NCI-H2081 (cell line): ENCODE measurements around the gene IL6ST.
A peak's percentile ranks its signal among the peaks of the same experiment; 100 is the strongest.
"Not testable (repeated sequence)": the region's sequence is repeated elsewhere in the genome, so short reads cannot be mapped to it uniquely, and the experiment has no call there.

Source experiments
- DNase-seq, 2 experiments: peaks; one replicate each; lab custom pipeline; 2025; lab: John Stamatoyannopoulos, UW

IL6ST gene

GRCh38 chr5:56004874-56005273 lies 10.1 kb upstream of the IL6ST start:
- DNase-seq = no peak

- no peak for DNase-seq
These were observed 8.9 kb upstream of the IL6ST start for GRCh38 chr5:56003679-56004078.

GRCh38 chr5:56003179-56003578 lies 8.4 kb upstream of the IL6ST start:
- no peak for DNase-seq

- no peak for DNase-seq
These were observed 7.5 kb upstream of the IL6ST start for GRCh38 chr5:56002303-56002702.

GRCh38 chr5:56000221-56000620 lies 5.5 kb upstream of the IL6ST start:
- DNase-seq = not testable (repeated sequence)

GRCh38 chr5:55998966-55999365 lies 4.2 kb upstream of the IL6ST start:
- no peak for DNase-seq

GRCh38 chr5:55997742-55998351 lies 3.1 kb upstream of the IL6ST start:
- DNase-seq = no peak

GRCh38 chr5:55994998-55995914 lies 493 bp upstream of the IL6ST start:
- DNase-seq = peak; percentile 87 to 94

- DNase-seq = no peak
These were observed 850 bp downstream of the IL6ST start for GRCh38 chr5:55993731-55994494.

- DNase-seq = no peak
These were observed 1.8 kb downstream of the IL6ST start for GRCh38 chr5:55993013-55993412.

- no peak for DNase-seq
These were observed 2.8 kb downstream of the IL6ST start for GRCh38 chr5:55991768-55992486.

GRCh38 chr5:55990895-55991294 lies 3.9 kb downstream of the IL6ST start:
- DNase-seq = not testable (repeated sequence)

- no peak for DNase-seq
These were observed 4.9 kb downstream of the IL6ST start for GRCh38 chr5:55989860-55990259.

- DNase-seq = no peak
These were observed 5.7 kb downstream of the IL6ST start for GRCh38 chr5:55988979-55989638.

GRCh38 chr5:55988428-55988827 lies 6.3 kb downstream of the IL6ST start:
- DNase-seq = not testable (repeated sequence)

- no peak for DNase-seq
These were observed 7.8 kb downstream of the IL6ST start for GRCh38 chr5:55986931-55987330.

- DNase-seq = no peak
These were observed 9.6 kb downstream of the IL6ST start for GRCh38 chr5:55985181-55985580.

- no peak for DNase-seq
These were observed 10.8 kb downstream of the IL6ST start for GRCh38 chr5:55983986-55984385.

- no peak for DNase-seq
These were observed 11.8 kb downstream of the IL6ST start for GRCh38 chr5:55982957-55983381.

- DNase-seq = no peak
These were observed 21.5 kb downstream of the IL6ST start for GRCh38 chr5:55973296-55973695.

- no peak for DNase-seq
These were observed 24.8 kb downstream of the IL6ST start for GRCh38 chr5:55969956-55970355.
